Neuronal stem cell (in vitro differentiated cells): ENCODE results near the gene ABCB11.

Source experiments
- DNase-seq: peaks from one replicate; pipeline ENCODE4 v3.0.0-alpha.2; 2013; ENCODE audit warnings: low spot score
- H2AFZ ChIP-seq: one replicate; pipeline ENCODE4 v1.6.1; 2013; ENCODE audit warnings: mild to moderate bottlenecking, low read length, inconsistent platforms
- H2AK5ac ChIP-seq: 2 replicates; pipeline ENCODE4 v1.6.1; 2013; ENCODE audit warnings: low read depth, mild to moderate bottlenecking, inconsistent platforms, low read length, moderate library complexity, mixed read lengths
- H2BK120ac ChIP-seq: 2 replicates; pipeline ENCODE4 v1.6.1; 2013; ENCODE audit warnings: low read depth, mild to moderate bottlenecking, inconsistent platforms, low read length, moderate library complexity, mixed read lengths
- H2BK12ac ChIP-seq: one replicate; pipeline ENCODE4 v1.6.1; 2013; ENCODE audit warnings: low read length, inconsistent platforms
- H2BK15ac ChIP-seq: 2 replicates; pipeline ENCODE4 v1.6.1; 2013; ENCODE audit warnings: mild to moderate bottlenecking, low read length, inconsistent platforms, mixed read lengths
- H2BK5ac ChIP-seq: one replicate; pipeline ENCODE4 v1.6.1; 2013; ENCODE audit warnings: inconsistent platforms, mild to moderate bottlenecking, low read length, moderate library complexity
- H3K14ac ChIP-seq: one replicate; pipeline ENCODE4 v1.6.1; 2013; ENCODE audit warnings: low read length, inconsistent platforms
- H3K18ac ChIP-seq: 2 replicates; pipeline ENCODE4 v1.6.1; 2013; ENCODE audit warnings: low read length, inconsistent platforms
- H3K23ac ChIP-seq: 2 replicates; pipeline ENCODE4 v1.6.1; 2013; ENCODE audit warnings: low read depth, mild to moderate bottlenecking, mixed read lengths, low read length, inconsistent platforms; ENCODE audit not compliant: poor library complexity
- H3K27ac ChIP-seq: replicated peaks from 3 replicates; pipeline ENCODE4 v1.5.1; 2013; ENCODE audit warnings: low read length, inconsistent platforms
- H3K27me3 ChIP-seq, 3 experiments: 2 replicates each; pipeline ENCODE4 v1.6.1; 2013; ENCODE audit warnings: low read length in 3 of 3, mild to moderate bottlenecking in 2 of 3, inconsistent platforms in 1 of 3, low read depth in 1 of 3, mixed read lengths in 1 of 3, moderate library complexity in 1 of 3; ENCODE audit not compliant: control insufficient read depth in 3 of 3, insufficient read depth in 3 of 3
- H3K36me3 ChIP-seq, 2 donors: replicated peaks in 1 of 2; 2 replicates each; pipeline ENCODE4 v1.6.1; 2013; ENCODE audit warnings: low read length in 2 of 2; ENCODE audit not compliant: control insufficient read depth in 2 of 2, insufficient read depth in 2 of 2
- H3K4ac ChIP-seq: 2 replicates; pipeline ENCODE4 v1.6.1; 2013; ENCODE audit warnings: inconsistent platforms, mild to moderate bottlenecking, low read length, moderate library complexity
- H3K4me1 ChIP-seq, 2 donors: 1 replicate in 1 of 2; 2 replicates in 1 of 2; pipeline ENCODE4 v1.6.1; 2013; ENCODE audit warnings: low read length in 2 of 2, low read depth in 1 of 2; ENCODE audit not compliant: control insufficient read depth in 2 of 2, insufficient read depth in 1 of 2
- H3K4me2 ChIP-seq: one replicate; pipeline ENCODE4 v1.6.1; 2013; ENCODE audit warnings: mild to moderate bottlenecking, low read length, inconsistent platforms; ENCODE audit not compliant: insufficient read depth, poor library complexity, severe bottlenecking
- H3K4me3 ChIP-seq, 2 donors: 2 replicates each; pipeline ENCODE4 v1.5.1; 2013; ENCODE audit warnings: low read length in 2 of 2, mild to moderate bottlenecking in 2 of 2, inconsistent platforms in 1 of 2, moderate library complexity in 1 of 2
- H3K79me1 ChIP-seq: one replicate; pipeline ENCODE4 v1.6.1; 2013; ENCODE audit warnings: low read depth, mild to moderate bottlenecking, inconsistent platforms, low read length, moderate library complexity
- H3K9ac ChIP-seq: one replicate; pipeline ENCODE4 v1.6.1; 2013; ENCODE audit warnings: mild to moderate bottlenecking, low read depth, low read length, inconsistent platforms; ENCODE audit not compliant: poor library complexity
- H3K9me3 ChIP-seq, 2 donors: replicated peaks in 1 of 2; 2 replicates each; pipeline versions ENCODE3 to v1.6.1; 2013; ENCODE audit warnings: low read length in 2 of 2, mild to moderate bottlenecking in 2 of 2, inconsistent platforms in 1 of 2, low read depth in 1 of 2, mixed read lengths in 1 of 2, moderate library complexity in 1 of 2; ENCODE audit not compliant: control insufficient read depth in 2 of 2, insufficient read depth in 1 of 2
- H4K8ac ChIP-seq: one replicate; pipeline ENCODE4 v1.6.1; 2013; ENCODE audit warnings: low read depth, mild to moderate bottlenecking, inconsistent platforms, low read length, moderate library complexity
- H4K91ac ChIP-seq: one replicate; pipeline ENCODE4 v1.6.1; 2013; ENCODE audit warnings: low read length, low read depth, mild to moderate bottlenecking, inconsistent platforms; ENCODE audit not compliant: poor library complexity
- WGBS, 2 donors: extraction: QIAGEN DNeasy Blood & Tissue Kit; methylation state at CpG; one replicate each; pipeline ENCODE4 v1.1.7; 2013; ENCODE audit warnings: missing lambda C conversion rate in 2 of 2, mixed read lengths in 1 of 2; ENCODE audit not compliant: insufficient read length in 2 of 2, insufficient replicate concordance in 1 of 2; ENCODE audit errors: extremely low coverage in 2 of 2; 5-methylcytosine and 5-hydroxymethylcytosine counted together

Gene ABCB11

GRCh38 chr2:168968342-168968741 lies 62.8 kb downstream of the ABCB11 start:
- H3K18ac ChIP-seq: no peak overlapping the region
- no peak overlapping the region for H4K8ac ChIP-seq
- no peaks in the 10 kb centered on the region for H3K36me3 ChIP-seq
- no peaks in the 10 kb centered on the region for H3K79me1 ChIP-seq
- no peak overlapping the region for H3K4ac ChIP-seq
- H2BK15ac ChIP-seq: no peak overlapping the region
- H3K27me3 ChIP-seq: peaks cover 0 to 23% (median 0%) of the 10 kb centered on the region in 3 experiments
- no CpG with 5 or more reads among the region's 2 CpGs for WGBS, 2 donors
- no peak overlapping the region for H2BK12ac ChIP-seq
- H2BK120ac ChIP-seq: no peak overlapping the region
- H2BK5ac ChIP-seq: no peak overlapping the region
- no peak overlapping the region for H4K91ac ChIP-seq
- no peak overlapping the region for H3K27ac ChIP-seq
- H3K23ac ChIP-seq: no peak overlapping the region
- no peak overlapping the region for H3K4me2 ChIP-seq
- peaks cover 0 to 2% of the 10 kb centered on the region in 2 donors for H3K9me3 ChIP-seq
- H3K9ac ChIP-seq: no peak overlapping the region
- no peak overlapping the region for H3K4me3 ChIP-seq
- no peak for DNase-seq
- H3K4me1 ChIP-seq: no peaks in the 10 kb centered on the region
- H2AK5ac ChIP-seq: no peak overlapping the region
- H3K14ac ChIP-seq: no peak overlapping the region
- H2AFZ ChIP-seq: no peak overlapping the region

- no CpG with 5 or more reads among the region's 3 CpGs for WGBS, 2 donors
- no peak overlapping the region for H3K4ac ChIP-seq
- no peaks in the 10 kb centered on the region for H3K4me1 ChIP-seq
- H3K14ac ChIP-seq: no peak overlapping the region
- no peak overlapping the region for H4K91ac ChIP-seq
- H3K4me2 ChIP-seq: no peak overlapping the region
- no peak overlapping the region for H3K18ac ChIP-seq
- H2AFZ ChIP-seq: no peak overlapping the region
- H3K4me3 ChIP-seq: no peak overlapping the region
- no peaks in the 10 kb centered on the region for H3K79me1 ChIP-seq
- no peak for DNase-seq
- H3K27ac ChIP-seq: no peak overlapping the region
- H2BK120ac ChIP-seq: no peak overlapping the region
- peaks cover 0 to 23% (median 0%) of the 10 kb centered on the region in 3 experiments for H3K27me3 ChIP-seq
- H3K36me3 ChIP-seq: no peaks in the 10 kb centered on the region
- H2BK5ac ChIP-seq: no peak overlapping the region
- no peak overlapping the region for H3K9ac ChIP-seq
- H3K23ac ChIP-seq: no peak overlapping the region
- no peaks in the 10 kb centered on the region for H3K9me3 ChIP-seq
- no peak overlapping the region for H4K8ac ChIP-seq
- no peak overlapping the region for H2BK12ac ChIP-seq
- H2AK5ac ChIP-seq: no peak overlapping the region
- no peak overlapping the region for H2BK15ac ChIP-seq
Observed at GRCh38 chr2:168964251-168964807, 66.8 kb downstream of the ABCB11 start.

- Histone ChIP-seq H3K9me3 (no peaks in the 10 kb centered on the region), H3K23ac (no peak overlapping the region), H2BK12ac (no peak overlapping the region), H3K4ac (no peak overlapping the region), H4K8ac (no peak overlapping the region), H3K27ac (no peak overlapping the region), H3K4me1 (no peaks in the 10 kb centered on the region), H3K4me3 (no peak overlapping the region), H2BK5ac (no peak overlapping the region), H2BK120ac (no peak overlapping the region), H3K79me1 (no peaks in the 10 kb centered on the region), H2AFZ (no peak overlapping the region), H2AK5ac (no peak overlapping the region), H3K14ac (no peak overlapping the region), H2BK15ac (no peak overlapping the region), H3K27me3 (peaks cover 0 to 23% (median 0%) of the 10 kb centered on the region in 3 experiments), H3K4me2 (no peak overlapping the region), H3K36me3 (no peaks in the 10 kb centered on the region), H3K9ac (no peak overlapping the region), H4K91ac (no peak overlapping the region), H3K18ac (no peak overlapping the region)
- no peak for DNase-seq
- no CpG with 5 or more reads among the region's 1 CpG for WGBS, 2 donors
Observed at GRCh38 chr2:168962636-168963035, 68.5 kb downstream of the ABCB11 start.

- peak; percentile 70 for DNase-seq
- H3K9me3 ChIP-seq: no peaks in the 10 kb centered on the region
- H2BK12ac ChIP-seq: no peak overlapping the region
- no peak overlapping the region for H3K4me3 ChIP-seq
- no peak overlapping the region for H2BK15ac ChIP-seq
- H4K8ac ChIP-seq: no peak overlapping the region
- no peak overlapping the region for H2BK120ac ChIP-seq
- no peak overlapping the region for H4K91ac ChIP-seq
- no peaks in the 10 kb centered on the region for H3K79me1 ChIP-seq
- no peak overlapping the region for H3K23ac ChIP-seq
- no peaks in the 10 kb centered on the region for H3K4me1 ChIP-seq
- H2AFZ ChIP-seq: no peak overlapping the region
- no peak overlapping the region for H3K27ac ChIP-seq
- H2BK5ac ChIP-seq: no peak overlapping the region
- no peak overlapping the region for H3K4me2 ChIP-seq
- H3K9ac ChIP-seq: no peak overlapping the region
- no peak overlapping the region for H3K4ac ChIP-seq
- H2AK5ac ChIP-seq: no peak overlapping the region
- peaks cover 0 to 20% (median 0%) of the 10 kb centered on the region in 3 experiments for H3K27me3 ChIP-seq
- H3K36me3 ChIP-seq: no peaks in the 10 kb centered on the region
- H3K18ac ChIP-seq: no peak overlapping the region
- H3K14ac ChIP-seq: no peak overlapping the region
- 100% methylated on average over 1 of the region's 5 CpGs; no CpG with 5 or more reads in 1 of the 2 donors for WGBS, 2 donors
Observed at GRCh38 chr2:168961450-168962229, 69.5 kb downstream of the ABCB11 start.
